Measurements from ENCODE around the gene SLC5A11. TPM values are rescaled to one million over a fixed set of nuclear protein-coding genes. Genes with fewer than 3 reads are reported as not detected.

SLC5A11 gene
- total and polyA plus RNA-seq, 3 donors from 2014 or later = 0.39 to 1.3 (median 0.78) TPM

DNA sequence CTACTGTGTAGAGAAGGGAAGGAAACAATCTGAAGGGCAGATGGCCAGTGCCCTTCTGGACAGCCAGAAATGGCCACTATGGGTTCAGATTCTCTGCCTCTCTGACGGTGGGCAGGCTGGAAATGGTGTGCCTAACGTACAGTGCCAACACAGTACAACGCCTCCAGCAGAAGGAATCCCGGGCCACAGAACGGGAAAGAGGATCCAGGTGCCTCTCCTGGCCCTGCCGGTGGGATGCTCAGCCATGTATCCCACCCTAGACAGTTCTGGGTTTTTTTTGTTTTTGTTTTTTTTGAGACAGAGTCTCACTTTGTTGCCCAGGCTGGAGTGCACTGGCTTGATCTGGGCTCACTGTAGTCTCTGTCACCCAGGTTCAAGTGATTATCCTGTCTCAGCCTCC is 71.5 kb downstream of the SLC5A11 start:
- intact Hi-C loops (cut with DNase I; ENCODE audit: low total_unique reads) = no loop called here
- no peak for TF ChIP-seq POLR2A (IDR thresholded peaks at IDR 0.05)
- no peaks in the 10 kb centered on the region for H3K36me3 ChIP-seq (ENCODE audit: low read depth, missing control alignments)
- no peak overlapping the region for H3K4me3 ChIP-seq
- H3K4me1 ChIP-seq = no peaks in the 10 kb centered on the region
- H3K27ac ChIP-seq = no peak overlapping the region
- no peak for DNase-seq
- no peaks in the 10 kb centered on the region for H3K27me3 ChIP-seq
- H3K9me3 ChIP-seq = no peaks in the 10 kb centered on the region
- WGBS, 2 donors = 94 to 98% methylated on average over 6 of the region's 6 CpGs

DNA sequence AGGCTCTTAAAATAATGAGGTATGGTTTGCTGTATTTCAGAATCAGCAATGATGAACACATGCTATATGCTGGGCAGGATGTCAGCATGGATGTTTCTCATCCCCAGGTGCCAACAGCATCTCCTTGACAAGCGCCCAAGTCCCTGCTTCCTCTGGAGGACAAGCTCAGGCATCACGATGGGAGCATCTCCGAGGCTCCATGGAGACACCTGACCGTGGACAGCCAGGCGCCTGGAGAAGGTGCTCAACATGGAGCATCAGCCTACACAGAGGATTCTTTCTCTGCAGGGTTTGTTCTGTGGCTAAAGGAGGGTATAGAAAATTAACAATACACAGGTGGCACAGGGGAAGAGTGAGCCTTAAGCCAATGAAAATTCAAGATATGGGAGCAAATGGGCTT is 72.1 kb downstream of the SLC5A11 start:
- no peak for DNase-seq
- H3K27ac ChIP-seq = no peak overlapping the region
- no peaks in the 10 kb centered on the region for H3K27me3 ChIP-seq
- H3K4me3 ChIP-seq = no peak overlapping the region
- 95 to 100% methylated on average over 4 to 5 of the region's 5 CpGs for WGBS, 2 donors
- H3K4me1 ChIP-seq = no peaks in the 10 kb centered on the region
- no peaks in the 10 kb centered on the region for H3K36me3 ChIP-seq (ENCODE audit: low read depth, missing control alignments)
- intact Hi-C loops (cut with DNase I; ENCODE audit: low total_unique reads) = no loop called here
- H3K9me3 ChIP-seq = no peaks in the 10 kb centered on the region
- TF ChIP-seq POLR2A (IDR thresholded peaks at IDR 0.05) = no peak
- TF ChIP-seq, protein P1, sequence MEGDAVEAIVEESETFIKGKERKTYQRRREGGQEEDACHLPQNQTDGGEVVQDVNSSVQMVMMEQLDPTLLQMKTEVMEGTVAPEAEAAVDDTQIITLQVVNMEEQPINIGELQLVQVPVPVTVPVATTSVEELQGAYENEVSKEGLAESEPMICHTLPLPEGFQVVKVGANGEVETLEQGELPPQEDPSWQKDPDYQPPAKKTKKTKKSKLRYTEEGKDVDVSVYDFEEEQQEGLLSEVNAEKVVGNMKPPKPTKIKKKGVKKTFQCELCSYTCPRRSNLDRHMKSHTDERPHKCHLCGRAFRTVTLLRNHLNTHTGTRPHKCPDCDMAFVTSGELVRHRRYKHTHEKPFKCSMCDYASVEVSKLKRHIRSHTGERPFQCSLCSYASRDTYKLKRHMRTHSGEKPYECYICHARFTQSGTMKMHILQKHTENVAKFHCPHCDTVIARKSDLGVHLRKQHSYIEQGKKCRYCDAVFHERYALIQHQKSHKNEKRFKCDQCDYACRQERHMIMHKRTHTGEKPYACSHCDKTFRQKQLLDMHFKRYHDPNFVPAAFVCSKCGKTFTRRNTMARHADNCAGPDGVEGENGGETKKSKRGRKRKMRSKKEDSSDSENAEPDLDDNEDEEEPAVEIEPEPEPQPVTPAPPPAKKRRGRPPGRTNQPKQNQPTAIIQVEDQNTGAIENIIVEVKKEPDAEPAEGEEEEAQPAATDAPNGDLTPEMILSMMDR (IDR thresholded peaks at IDR 0.05) = no peak

DNA sequence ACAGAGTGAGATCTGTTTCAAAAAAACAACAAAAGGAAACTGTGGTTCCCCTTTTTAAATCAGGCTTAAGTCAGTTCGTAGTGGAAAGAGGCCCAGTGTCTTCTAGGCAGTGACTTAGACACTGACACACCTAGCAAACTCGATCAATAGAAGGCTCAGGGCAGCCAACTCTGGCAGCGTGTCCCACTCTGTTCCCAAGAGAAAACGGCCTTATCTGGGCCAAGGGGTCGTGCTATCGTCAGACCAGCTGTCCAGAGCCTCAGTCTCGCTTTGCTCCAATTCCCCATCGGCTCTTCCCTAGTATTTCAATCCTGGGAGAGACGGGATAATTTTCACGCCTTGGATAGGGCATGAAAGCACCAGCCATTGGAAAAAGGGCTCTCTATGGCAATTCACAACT is 72.9 kb downstream of the SLC5A11 start:
- no peak for TF ChIP-seq POLR2A (IDR thresholded peaks at IDR 0.05)
- TF ChIP-seq, protein P1 (IDR thresholded peaks at IDR 0.05) = no peak
- Histone ChIP-seq H3K9me3 (no peaks in the 10 kb centered on the region), H3K36me3 (ENCODE audit: low read depth, missing control alignments) (no peaks in the 10 kb centered on the region), H3K27ac (no peak overlapping the region), H3K4me1 (no peaks in the 10 kb centered on the region), H3K27me3 (no peaks in the 10 kb centered on the region), H3K4me3 (no peak overlapping the region)
- intact Hi-C loops (cut with DNase I; ENCODE audit: low total_unique reads) = no loop called here
- no peak for DNase-seq
- WGBS, 2 donors = 82 to 94% methylated on average over 8 to 10 of the region's 10 CpGs

DNA sequence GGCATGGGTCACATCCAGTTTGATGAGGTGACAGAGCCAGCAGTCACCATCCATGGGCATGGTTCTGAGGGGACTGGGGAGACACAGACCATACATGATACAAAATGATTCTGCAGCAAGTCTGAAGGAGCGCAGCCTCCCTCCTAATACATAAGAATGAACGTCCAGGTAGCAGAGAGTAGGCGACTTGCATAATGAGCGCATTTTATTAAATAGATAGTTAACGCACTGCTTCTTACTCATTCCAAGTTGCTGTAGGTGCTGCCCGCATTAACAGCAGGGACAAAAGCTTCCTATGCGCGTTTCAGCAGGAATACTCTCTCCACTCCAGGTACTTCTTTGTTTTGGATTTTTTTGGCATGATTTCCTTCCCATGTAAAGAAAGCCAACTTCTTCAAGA is 73.8 kb downstream of the SLC5A11 start:
- TF ChIP-seq POLR2A (IDR thresholded peaks at IDR 0.05) = no peak
- TF ChIP-seq, protein P1 (IDR thresholded peaks at IDR 0.05) = no peak
- no peak overlapping the region for H3K4me3 ChIP-seq
- H3K4me1 ChIP-seq = no peaks in the 10 kb centered on the region
- H3K9me3 ChIP-seq = no peaks in the 10 kb centered on the region
- H3K27ac ChIP-seq = no peak overlapping the region
- no peaks in the 10 kb centered on the region for H3K27me3 ChIP-seq
- intact Hi-C loops (cut with DNase I; ENCODE audit: low total_unique reads) = no loop called here
- 91 to 92% methylated on average over 8 of the region's 8 CpGs for WGBS, 2 donors
- no peak for DNase-seq
- H3K36me3 ChIP-seq (ENCODE audit: low read depth, missing control alignments) = no peaks in the 10 kb centered on the region

DNA sequence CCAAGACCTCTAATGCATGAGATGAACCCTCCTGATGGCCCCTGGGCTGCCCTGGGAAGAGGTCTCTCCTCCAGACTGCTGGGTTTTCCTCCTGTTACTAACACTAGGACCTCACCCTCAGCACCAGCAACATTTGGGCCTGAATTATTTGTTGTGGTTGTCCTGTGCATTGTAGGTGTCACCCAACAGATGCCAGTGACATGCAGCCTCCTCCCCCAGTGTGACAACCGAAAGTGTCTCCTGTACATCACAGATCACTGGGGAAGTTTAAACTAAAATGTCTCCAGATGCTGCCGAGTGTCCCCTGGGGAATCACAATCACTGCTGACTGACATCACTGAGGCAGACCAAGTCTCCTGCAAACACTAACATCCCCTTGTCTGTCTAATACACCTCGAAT is 74.8 kb downstream of the SLC5A11 start:
- Histone ChIP-seq H3K27me3 (no peaks in the 10 kb centered on the region), H3K9me3 (no peaks in the 10 kb centered on the region), H3K4me1 (no peaks in the 10 kb centered on the region), H3K27ac (no peak overlapping the region), H3K36me3 (ENCODE audit: low read depth, missing control alignments) (no peaks in the 10 kb centered on the region), H3K4me3 (no peak overlapping the region)
- no peak for TF ChIP-seq POLR2A (IDR thresholded peaks at IDR 0.05)
- TF ChIP-seq, protein P1 (IDR thresholded peaks at IDR 0.05) = no peak
- WGBS, 2 donors = 94 to 98% methylated on average over 3 of the region's 3 CpGs
- no peak for DNase-seq
- intact Hi-C loops (cut with DNase I; ENCODE audit: low total_unique reads) = no loop called here

All from testis (tissue), 3 donors.